ENCODE results near the gene ZNF555.

Gene ZNF555

DNA sequence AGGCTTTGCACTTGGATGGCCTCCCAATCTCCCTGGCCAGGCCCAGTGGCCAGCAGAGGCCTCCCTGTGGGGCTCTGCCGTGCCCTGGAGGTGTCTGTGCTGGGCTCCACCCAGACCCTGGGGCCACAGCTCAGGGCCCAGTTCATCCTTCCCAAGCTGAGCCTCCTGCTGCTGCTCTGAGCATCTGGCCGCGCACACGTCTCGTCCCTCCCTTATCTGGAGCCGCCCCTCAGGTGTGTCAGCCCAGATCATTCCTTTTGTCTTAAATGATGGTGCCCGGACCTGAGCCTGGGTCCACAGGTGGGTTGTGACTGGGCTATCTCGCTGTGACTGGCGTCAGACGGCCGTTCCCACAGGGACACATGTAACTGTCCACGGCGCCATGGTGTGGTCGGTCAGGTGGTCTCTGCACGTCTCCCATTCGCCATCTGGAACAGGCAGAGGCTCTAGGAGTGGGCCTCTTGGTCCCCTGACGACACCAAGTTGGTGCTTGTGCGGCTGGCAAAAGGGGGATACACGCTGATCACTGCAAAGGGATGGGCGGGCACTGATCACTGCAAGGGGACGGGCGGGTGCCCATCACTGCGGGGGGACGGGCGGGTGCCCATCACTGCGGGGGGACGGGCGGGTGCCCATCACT, 35.9 kb upstream of the ZNF555 start:
- TF ChIP-seq, protein P1, sequence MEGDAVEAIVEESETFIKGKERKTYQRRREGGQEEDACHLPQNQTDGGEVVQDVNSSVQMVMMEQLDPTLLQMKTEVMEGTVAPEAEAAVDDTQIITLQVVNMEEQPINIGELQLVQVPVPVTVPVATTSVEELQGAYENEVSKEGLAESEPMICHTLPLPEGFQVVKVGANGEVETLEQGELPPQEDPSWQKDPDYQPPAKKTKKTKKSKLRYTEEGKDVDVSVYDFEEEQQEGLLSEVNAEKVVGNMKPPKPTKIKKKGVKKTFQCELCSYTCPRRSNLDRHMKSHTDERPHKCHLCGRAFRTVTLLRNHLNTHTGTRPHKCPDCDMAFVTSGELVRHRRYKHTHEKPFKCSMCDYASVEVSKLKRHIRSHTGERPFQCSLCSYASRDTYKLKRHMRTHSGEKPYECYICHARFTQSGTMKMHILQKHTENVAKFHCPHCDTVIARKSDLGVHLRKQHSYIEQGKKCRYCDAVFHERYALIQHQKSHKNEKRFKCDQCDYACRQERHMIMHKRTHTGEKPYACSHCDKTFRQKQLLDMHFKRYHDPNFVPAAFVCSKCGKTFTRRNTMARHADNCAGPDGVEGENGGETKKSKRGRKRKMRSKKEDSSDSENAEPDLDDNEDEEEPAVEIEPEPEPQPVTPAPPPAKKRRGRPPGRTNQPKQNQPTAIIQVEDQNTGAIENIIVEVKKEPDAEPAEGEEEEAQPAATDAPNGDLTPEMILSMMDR (IDR thresholded peaks at IDR 0.05), result no peak

DNA sequence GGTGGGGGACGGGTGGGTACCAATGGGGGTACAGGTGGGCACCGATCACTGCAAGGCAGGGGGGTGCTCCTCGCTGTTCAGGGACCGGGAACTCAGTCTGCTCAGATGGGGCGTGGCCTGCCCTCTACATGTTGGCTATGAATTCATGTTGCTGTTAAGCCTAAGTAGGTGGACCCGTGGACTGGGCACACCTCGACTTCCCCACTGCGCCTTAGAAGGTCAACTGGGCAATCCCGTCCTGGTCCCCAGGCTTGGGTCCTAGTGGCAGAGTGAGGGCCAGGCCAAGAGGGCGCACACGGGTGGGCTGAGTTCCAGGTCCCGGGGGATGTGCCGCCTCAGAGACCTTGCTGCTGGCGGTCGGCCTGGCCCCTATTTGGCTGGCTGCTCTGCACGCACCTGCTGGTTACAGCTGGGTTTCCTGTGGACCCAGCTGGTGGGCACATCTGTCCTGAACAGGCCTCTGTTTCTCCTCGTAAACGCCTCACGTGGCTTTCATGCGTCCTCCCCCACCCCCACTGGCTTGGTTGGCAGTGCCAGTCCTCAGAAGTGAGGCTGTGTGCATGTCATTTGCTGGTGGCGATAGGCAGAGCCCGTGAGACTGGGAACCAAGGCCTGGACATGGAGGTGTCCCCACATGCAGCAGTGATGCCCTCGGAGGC, 35.2 kb upstream of the ZNF555 start:
- TF ChIP-seq, protein P1 (IDR thresholded peaks at IDR 0.05), result no peak

DNA sequence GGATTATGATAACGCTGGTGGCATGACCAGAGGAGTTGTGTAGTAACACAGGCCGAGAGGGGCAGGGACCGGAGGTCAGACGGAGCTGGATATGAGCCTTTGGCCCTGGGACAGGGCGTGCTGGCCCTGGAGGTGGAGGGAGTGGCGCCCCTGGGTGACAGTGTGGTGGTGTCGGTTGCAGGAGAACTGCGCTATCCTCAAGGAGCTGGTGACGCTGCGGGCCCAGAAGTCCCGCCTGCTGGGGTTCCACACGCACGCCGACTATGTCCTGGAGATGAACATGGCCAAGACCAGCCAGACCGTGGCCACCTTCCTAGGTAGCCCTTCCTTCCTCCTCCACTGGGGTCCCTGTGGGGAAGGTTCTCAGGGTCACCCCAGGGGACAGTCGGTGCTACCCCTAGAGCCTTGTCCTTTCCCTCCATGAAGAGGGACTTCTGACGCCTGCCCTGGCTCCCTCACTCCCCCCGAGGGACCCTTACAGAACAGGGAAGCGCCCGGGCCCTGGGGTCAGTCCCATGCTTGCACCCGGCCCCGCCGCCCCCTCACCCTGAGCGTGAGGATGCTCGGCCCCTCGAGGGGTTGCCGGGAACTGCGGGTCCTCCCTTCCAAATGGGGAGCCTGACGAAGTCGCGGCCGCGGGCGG, 34.4 kb upstream of the ZNF555 start:
- TF ChIP-seq, protein P1 (IDR thresholded peaks at IDR 0.05), result no peak

DNA sequence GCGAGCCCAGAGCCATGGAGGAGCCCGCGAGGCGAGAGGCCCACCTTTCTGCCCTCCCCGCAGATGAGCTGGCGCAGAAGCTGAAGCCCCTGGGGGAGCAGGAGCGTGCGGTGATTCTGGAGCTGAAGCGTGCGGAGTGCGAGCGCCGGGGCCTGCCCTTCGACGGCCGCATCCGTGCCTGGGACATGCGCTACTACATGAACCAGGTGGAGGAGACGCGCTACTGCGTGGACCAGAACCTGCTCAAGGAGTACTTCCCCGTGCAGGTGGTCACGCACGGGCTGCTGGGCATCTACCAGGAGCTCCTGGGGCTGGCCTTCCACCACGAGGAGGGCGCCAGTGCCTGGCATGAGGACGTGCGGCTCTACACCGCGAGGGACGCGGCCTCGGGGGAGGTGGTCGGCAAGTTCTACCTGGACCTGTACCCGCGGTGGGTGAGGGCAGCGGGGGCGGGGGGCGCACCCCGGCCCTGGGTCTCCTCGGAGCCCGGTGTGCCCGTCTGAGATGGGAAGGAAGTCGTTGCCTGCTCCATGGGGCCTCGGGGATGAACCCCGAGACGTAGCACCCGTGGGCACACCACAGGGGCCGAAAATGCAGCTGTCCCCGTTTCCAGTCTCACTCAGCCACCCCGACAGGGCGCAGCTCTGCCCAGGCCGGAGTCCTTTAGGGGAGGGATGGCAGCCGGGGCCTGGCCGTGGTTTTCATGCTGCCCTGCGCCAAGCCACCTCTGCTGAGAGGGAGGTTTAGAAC, 33.7 kb upstream of the ZNF555 start:
- TF ChIP-seq, protein P1 (IDR thresholded peaks at IDR 0.05), result no peak

DNA sequence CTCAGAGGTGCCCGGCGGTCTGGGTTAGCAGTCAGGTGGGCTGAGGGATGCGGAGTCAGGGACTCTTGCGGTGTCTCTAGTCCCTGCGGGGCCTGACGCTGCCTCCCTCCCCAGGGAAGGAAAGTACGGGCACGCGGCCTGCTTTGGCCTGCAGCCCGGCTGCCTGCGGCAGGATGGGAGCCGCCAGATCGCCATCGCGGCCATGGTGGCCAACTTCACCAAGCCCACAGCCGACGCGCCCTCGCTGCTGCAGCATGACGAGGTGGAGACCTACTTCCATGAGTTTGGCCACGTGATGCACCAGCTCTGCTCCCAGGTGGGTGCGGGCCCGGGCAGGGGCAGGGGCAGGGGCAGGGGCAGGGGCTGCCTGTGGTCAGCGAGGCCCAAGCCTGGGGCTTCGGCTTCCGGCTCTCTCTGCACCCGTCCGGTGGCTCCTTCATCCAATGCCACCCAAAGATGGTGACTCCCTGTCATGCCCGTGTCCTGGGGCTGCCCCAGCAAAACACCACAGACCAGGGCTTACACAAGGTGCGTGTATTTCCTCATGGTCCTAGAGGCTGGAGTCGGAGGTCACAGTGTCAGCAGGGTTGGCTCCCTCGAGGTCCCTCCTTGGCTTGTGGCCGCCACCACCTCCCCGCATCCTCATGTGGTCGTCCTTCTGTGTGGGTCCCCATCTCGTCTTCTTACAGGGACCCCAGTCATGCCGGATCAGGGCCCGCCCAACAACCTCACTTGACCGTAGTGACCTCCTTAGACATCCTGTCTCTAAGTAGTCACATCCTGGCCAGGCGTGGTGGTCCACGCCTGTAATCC, 32.9 kb upstream of the ZNF555 start:
- TF ChIP-seq, protein P1 (IDR thresholded peaks at IDR 0.05), result no peak

DNA sequence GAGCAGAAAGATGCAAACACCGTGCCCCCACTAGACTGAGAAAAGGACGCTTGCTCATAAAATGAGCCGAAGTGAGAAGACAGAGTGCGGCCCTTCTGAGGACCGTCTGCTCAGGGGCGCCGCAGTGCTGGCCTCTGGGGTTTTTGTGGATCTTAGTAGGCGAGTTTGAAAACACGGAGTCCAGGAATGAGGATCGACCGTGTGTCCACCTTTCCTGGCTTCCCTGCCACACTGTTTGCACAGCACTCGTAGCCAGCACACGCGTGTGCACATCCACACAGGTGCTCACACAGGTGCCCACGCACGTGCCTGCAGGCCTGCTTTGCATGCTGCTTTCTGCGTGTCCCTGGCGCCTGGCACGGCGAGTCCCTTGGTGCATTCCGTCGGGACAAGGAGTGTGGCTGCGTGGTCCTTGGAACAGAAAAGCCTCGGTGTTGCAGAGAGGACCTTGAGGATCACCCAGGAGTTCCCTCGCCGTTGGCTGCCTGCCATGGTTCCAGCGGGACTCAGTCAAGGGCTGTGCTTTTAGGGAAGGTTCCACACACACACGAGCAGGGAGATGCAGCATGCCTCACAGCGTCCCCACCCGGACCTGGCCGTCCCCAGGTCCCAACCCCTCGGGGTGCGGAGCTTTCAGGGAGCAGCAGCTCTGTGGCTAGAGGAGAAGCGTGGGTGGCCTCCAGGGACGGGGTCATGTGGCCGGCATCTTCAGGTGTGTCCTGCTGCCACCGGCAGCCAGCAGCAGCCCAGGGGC, 31.7 kb upstream of the ZNF555 start:
- TF ChIP-seq, protein P1 (IDR thresholded peaks at IDR 0.05), result no peak
